ENCODE data around the gene TAMALIN. TPM values are rescaled to one million over a fixed set of nuclear protein-coding genes. Genes with fewer than 3 reads are reported as not detected.

Gene TAMALIN
- total RNA-seq, 3 donors from 2014 or later (not counting 1 experiment from before 2014, with no cell fraction given): 403 to 663 (median 424) TPM

DNA sequence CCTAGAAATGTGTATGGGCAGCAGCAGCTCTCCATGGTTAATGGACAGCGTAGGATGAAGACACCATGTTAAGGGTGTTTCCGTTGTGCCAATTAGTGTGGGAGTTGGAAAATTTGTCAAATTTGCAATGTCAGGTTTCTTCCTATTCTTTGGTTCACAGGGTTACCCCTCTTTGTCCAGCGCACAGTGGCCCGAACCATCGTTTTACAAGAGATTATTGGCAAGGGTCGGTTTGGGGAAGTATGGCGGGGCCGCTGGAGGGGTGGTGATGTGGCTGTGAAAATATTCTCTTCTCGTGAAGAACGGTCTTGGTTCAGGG is 26.0 kb upstream of the TAMALIN start:
- H3K9me3 Mint-ChIP-seq: no peaks in the 10 kb centered on the region
- no peak overlapping the region for H3K4me3 ChIP-seq (ENCODE audit: low read length)
- H3K36me3 Mint-ChIP-seq: peaks cover under 1% of the 10 kb centered on the region
- H3K4me1 ChIP-seq (ENCODE audit: control insufficient read depth, insufficient read depth, low read length): peaks cover 4% of the 10 kb centered on the region
- H3K27me3 Mint-ChIP-seq (ENCODE audit: low read depth in 2 of 2): no peaks in the 10 kb centered on the region
- 89% methylated on average over 10 of the region's 10 CpGs for WGBS (ENCODE audit: insufficient coverage)
- no peaks in the 10 kb centered on the region for H3K27me3 ChIP-seq (ENCODE audit: control insufficient read depth, insufficient read depth, low read length)
- ATAC-seq: no peak
- peaks cover 14% of the 10 kb centered on the region for H3K36me3 ChIP-seq (ENCODE audit: control insufficient read depth, insufficient read depth, low read length)
- H3K4me1 Mint-ChIP-seq: peaks cover 15 to 16% of the 10 kb centered on the region in 2 donors
- TF ChIP-seq, protein P1, sequence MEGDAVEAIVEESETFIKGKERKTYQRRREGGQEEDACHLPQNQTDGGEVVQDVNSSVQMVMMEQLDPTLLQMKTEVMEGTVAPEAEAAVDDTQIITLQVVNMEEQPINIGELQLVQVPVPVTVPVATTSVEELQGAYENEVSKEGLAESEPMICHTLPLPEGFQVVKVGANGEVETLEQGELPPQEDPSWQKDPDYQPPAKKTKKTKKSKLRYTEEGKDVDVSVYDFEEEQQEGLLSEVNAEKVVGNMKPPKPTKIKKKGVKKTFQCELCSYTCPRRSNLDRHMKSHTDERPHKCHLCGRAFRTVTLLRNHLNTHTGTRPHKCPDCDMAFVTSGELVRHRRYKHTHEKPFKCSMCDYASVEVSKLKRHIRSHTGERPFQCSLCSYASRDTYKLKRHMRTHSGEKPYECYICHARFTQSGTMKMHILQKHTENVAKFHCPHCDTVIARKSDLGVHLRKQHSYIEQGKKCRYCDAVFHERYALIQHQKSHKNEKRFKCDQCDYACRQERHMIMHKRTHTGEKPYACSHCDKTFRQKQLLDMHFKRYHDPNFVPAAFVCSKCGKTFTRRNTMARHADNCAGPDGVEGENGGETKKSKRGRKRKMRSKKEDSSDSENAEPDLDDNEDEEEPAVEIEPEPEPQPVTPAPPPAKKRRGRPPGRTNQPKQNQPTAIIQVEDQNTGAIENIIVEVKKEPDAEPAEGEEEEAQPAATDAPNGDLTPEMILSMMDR (IDR thresholded peaks at IDR 0.05): no peak
- no peak overlapping the region for H3K27ac Mint-ChIP-seq
- no peak overlapping the region for H3K4me3 Mint-ChIP-seq
- no peak for DNase-seq
- intact Hi-C loops (cut with micrococcal nuclease): loop anchor here (1.0 kb wide), 1 partner anchor 54 kb away; no protein-coding TSS in a partner anchor
- H3K27ac ChIP-seq (ENCODE audit: low read length): no peak overlapping the region
- H3K9me3 ChIP-seq (ENCODE audit: control insufficient read depth, insufficient read depth, low read length): no peaks in the 10 kb centered on the region

DNA sequence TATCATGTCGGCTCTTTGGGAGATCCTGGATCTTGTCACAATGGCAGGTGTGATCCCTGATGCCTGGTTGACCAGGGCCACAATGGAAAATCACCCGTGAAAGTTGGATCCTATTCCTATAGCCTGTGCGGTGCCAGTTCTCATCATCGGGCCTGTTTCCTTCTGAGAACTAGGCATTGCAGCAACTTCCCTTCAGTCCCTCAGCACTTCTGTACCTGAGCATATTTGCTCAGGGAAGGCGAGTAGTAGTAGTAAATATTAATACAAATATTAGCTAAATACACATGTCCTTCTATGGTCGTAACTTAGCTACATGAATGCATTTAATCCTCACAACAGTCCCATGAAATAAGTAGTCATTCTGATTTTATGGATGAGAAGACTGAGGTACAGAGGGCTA is 22.1 kb upstream of the TAMALIN start:
- no peaks in the 10 kb centered on the region for H3K9me3 Mint-ChIP-seq
- ATAC-seq (no peak), DNase-seq (no peak)
- H3K36me3 ChIP-seq (ENCODE audit: control insufficient read depth, insufficient read depth, low read length): peaks cover 9% of the 10 kb centered on the region
- no peak overlapping the region for H3K4me3 ChIP-seq (ENCODE audit: low read length)
- H3K27me3 Mint-ChIP-seq (ENCODE audit: low read depth in 2 of 2): no peaks in the 10 kb centered on the region
- H3K27ac ChIP-seq (ENCODE audit: low read length): no peak overlapping the region
- 92% methylated on average over 4 of the region's 6 CpGs for WGBS (ENCODE audit: insufficient coverage)
- H3K36me3 Mint-ChIP-seq: no peaks in the 10 kb centered on the region
- peaks cover 9% of the 10 kb centered on the region in 2 donors for H3K4me1 Mint-ChIP-seq
- intact Hi-C loops (cut with micrococcal nuclease): no loop called here
- TF ChIP-seq, protein P1 (IDR thresholded peaks at IDR 0.05): no peak
- no peak overlapping the region for H3K4me3 Mint-ChIP-seq
- no peaks in the 10 kb centered on the region for H3K9me3 ChIP-seq (ENCODE audit: control insufficient read depth, insufficient read depth, low read length)
- H3K4me1 ChIP-seq (ENCODE audit: control insufficient read depth, insufficient read depth, low read length): no peaks in the 10 kb centered on the region
- H3K27ac Mint-ChIP-seq: no peak overlapping the region
- no peaks in the 10 kb centered on the region for H3K27me3 ChIP-seq (ENCODE audit: control insufficient read depth, insufficient read depth, low read length)

DNA sequence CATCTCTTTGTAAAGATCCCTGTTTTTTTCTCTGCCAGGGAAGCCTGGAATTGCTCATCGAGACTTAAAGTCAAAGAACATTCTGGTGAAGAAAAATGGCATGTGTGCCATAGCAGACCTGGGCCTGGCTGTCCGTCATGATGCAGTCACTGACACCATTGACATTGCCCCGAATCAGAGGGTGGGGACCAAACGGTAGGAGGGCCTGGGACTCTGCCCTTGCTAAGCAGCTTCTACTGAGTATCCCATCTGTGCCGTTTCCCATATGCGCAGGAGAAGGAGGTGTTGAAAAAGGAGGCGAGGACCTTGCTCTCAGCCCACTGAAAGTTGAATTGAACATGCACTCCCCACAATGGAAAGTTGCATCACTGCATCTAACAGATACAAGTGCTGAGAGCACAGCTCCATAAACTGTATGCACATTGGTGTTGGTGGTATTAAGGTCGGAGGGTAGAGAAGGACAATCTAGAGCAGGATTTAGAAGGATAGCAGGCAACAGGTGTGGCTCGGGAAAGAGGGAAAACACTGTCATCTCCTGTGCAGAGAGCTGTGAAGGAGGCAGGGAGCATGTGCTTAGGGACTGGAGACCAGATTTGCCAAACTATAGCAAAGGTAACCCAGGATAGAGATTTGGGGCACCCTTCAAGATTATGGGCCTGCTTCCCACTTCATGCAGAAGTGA is 21.5 kb upstream of the TAMALIN start:
- Histone ChIP-seq H3K27ac (ENCODE audit: low read length) (no peak overlapping the region), H3K4me3 (ENCODE audit: low read length) (no peak overlapping the region), H3K9me3 (ENCODE audit: control insufficient read depth, insufficient read depth, low read length) (no peaks in the 10 kb centered on the region), H3K4me1 (ENCODE audit: control insufficient read depth, insufficient read depth, low read length) (no peaks in the 10 kb centered on the region), H3K36me3 (ENCODE audit: control insufficient read depth, insufficient read depth, low read length) (peaks cover 9% of the 10 kb centered on the region), H3K27me3 (ENCODE audit: control insufficient read depth, insufficient read depth, low read length) (no peaks in the 10 kb centered on the region)
- intact Hi-C loops (cut with micrococcal nuclease): no loop called here
- no peak for ATAC-seq
- H3K27ac Mint-ChIP-seq: no peak overlapping the region
- DNase-seq: no peak
- TF ChIP-seq, protein P1 (IDR thresholded peaks at IDR 0.05): no peak
- no peaks in the 10 kb centered on the region for H3K9me3 Mint-ChIP-seq
- no peak overlapping the region for H3K4me3 Mint-ChIP-seq
- no peaks in the 10 kb centered on the region for H3K36me3 Mint-ChIP-seq
- H3K27me3 Mint-ChIP-seq (ENCODE audit: low read depth in 2 of 2): no peaks in the 10 kb centered on the region
- H3K4me1 Mint-ChIP-seq: peaks cover 5% of the 10 kb centered on the region in 2 donors
- 95% methylated on average over 9 of the region's 9 CpGs for WGBS (ENCODE audit: insufficient coverage)

DNA sequence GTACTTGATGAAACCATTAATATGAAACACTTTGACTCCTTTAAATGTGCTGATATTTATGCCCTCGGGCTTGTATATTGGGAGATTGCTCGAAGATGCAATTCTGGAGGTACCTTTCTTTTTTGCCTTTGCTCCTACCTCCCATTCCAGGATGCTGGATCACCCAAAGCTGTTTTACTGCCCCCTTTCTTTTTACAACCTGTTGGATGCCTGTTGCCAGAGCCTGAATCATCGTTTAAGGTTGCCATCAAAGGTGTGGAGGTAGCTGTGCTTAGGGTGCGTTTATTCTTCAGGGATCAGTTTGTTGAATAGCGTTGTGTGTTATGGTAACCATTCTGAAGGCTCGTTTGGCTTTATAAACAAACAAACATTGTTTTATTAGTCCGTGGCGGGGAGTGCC is 19.9 kb upstream of the TAMALIN start:
- Mint-ChIP-seq H3K9me3 (no peaks in the 10 kb centered on the region), H3K27ac (no peak overlapping the region), H3K36me3 (no peaks in the 10 kb centered on the region), H3K27me3 (ENCODE audit: low read depth in 2 of 2) (no peaks in the 10 kb centered on the region), H3K4me1 (no peaks in the 10 kb centered on the region), H3K4me3 (no peak overlapping the region)
- no peaks in the 10 kb centered on the region for H3K9me3 ChIP-seq (ENCODE audit: control insufficient read depth, insufficient read depth, low read length)
- intact Hi-C loops (cut with micrococcal nuclease): no loop called here
- TF ChIP-seq, protein P1 (IDR thresholded peaks at IDR 0.05): no peak
- DNase-seq: no peak
- peaks cover 10% of the 10 kb centered on the region for H3K36me3 ChIP-seq (ENCODE audit: control insufficient read depth, insufficient read depth, low read length)
- H3K4me3 ChIP-seq (ENCODE audit: low read length): no peak overlapping the region
- WGBS (ENCODE audit: insufficient coverage): 98% methylated on average over 8 of the region's 8 CpGs
- H3K4me1 ChIP-seq (ENCODE audit: control insufficient read depth, insufficient read depth, low read length): no peaks in the 10 kb centered on the region
- H3K27ac ChIP-seq (ENCODE audit: low read length): no peak overlapping the region
- ATAC-seq: no peak
- H3K27me3 ChIP-seq (ENCODE audit: control insufficient read depth, insufficient read depth, low read length): no peaks in the 10 kb centered on the region
